HG03066 (cell line): ENCODE results near the gene HYAL1.
"Not testable (repeated sequence)": the region's sequence is repeated elsewhere in the genome, so short reads cannot be mapped to it uniquely, and the experiment has no call there.

Source experiments
- ATAC-seq: cut with Tn5 transposase; IDR thresholded peaks from one replicate; pipeline ENCODE4 v1.9.1; 2021; ENCODE audit warnings: low read depth; ENCODE audit not compliant: unreplicated experiment

The HYAL1 gene

DNA sequence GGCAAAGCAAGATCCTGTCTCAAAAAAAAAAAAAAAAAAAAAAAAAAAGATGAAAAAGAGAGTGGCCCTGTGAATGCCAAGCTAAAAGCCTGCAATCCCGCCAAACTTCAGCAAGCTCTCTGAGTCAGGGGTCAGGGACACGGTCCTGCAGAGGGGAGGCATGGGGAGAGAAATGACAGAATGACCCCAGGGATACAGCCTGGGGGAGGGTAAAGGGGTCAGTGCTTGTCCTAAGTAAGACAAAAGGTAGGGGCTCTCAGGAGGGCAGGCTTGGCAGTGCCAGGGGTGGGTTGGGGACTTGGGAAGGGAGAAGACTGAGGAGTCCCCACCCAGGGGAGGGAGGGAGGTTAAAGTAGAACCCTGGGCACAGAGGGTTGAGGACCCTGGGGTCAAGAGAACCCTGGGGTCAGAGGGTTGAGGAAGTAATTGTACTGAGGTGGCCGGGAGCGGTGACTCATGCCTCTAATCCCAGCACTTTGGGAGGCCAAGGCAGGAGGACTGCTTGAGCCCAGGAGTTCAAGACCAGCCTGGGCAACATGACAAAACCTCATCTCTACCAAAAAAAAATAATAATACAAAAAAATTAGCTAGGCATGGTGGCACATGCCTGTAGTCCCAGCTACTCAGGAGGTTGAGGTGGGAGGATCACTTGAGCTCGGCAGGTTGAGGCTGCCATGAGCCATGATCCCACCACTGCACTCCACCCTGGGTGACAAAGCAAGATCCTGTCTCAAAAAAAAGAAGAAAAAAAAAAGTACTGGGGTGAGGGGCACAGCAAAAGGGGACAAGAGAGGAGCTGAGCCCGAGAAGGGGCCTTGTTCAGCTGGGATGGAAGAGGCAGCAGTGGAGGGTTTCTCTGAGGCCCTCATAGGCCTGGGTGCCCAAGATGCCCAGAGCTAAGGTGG is 39.6 kb downstream of the HYAL1 start:
- ATAC-seq: no peak

DNA sequence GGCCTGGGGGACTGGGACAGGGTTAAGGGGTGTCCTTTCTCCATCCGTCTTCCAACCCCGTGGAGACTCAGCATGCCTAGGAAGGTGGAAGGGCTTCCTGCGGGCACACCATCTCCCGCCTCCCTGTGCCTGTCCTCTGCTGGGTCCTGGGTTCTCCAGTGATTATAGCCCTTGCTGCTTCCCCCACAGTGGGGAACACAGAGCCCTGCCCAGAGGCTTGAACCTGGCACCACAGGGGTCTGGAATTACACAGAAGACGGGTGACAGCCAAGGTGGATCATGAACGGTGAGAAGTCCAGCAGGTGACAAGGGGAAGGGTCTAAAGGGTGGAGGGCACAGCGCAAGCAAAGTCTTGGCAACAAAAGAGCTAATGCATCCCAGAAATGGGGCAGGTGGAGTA is 40.6 kb downstream of the HYAL1 start:
- ATAC-seq: no peak

DNA sequence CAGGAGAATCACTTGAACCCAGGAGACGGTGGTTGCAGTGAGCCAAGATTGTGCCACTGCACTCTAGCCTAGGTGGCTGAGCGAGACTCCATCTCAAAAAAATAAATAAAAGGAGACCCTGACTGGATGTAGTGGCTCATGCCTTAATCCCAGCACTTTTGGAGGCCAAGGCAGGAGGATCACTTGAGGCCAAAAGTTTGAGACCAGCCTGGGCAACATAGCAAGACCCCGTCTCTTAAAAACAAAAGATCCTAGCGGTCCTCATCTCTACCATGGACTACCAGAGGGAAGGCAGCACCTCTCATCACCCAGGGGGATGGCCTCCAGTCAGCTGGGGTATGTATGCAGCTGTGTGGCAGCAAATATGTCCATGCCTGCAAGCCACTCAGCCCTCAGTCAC is 41.2 kb downstream of the HYAL1 start:
- not testable (repeated sequence) for ATAC-seq

DNA sequence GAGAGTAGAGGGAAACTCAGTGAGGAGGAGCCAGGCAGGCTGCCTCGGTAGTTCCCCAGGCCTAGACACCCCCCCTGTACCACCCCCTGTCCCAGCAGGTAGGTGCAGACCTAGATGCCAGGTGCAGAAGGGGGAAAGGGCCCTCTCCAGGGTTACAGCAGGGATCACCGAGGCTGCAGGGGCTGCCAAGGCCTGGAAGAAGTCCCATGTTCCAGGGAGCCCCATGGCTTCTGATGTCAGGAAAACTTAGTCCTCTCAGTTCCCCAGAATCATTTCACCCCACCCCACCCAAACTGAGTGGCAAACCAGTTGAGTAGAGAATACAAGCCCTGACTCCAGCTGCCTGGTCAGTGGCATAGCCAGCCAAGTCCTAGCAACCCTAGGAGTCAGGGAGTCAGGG is 41.9 kb downstream of the HYAL1 start:
- ATAC-seq: no peak

DNA sequence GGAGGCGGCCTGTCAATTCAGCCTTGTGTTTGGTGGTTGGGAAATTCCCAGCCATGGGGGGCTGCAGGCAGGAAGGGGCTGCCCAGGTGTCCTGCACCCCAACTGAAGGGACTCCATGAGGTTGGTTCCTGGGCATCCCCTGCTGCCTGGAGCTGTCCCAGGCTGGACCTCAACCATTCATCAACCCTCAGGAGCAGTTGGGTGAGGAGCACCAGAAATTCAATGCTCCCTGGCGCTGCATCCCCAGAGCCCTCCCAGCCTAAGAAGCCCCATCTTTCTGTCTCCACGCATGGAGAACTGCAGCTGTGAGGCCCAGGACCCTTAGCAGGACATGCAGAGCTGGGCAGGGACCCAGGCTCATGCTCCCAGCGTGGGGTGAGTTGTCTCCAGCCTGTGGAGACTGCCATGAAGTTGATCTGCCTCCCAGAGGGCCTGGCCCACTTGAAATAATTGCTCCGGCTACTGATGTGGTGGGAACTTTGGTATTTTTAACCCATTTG is 42.4 kb downstream of the HYAL1 start:
- no peak for ATAC-seq

DNA sequence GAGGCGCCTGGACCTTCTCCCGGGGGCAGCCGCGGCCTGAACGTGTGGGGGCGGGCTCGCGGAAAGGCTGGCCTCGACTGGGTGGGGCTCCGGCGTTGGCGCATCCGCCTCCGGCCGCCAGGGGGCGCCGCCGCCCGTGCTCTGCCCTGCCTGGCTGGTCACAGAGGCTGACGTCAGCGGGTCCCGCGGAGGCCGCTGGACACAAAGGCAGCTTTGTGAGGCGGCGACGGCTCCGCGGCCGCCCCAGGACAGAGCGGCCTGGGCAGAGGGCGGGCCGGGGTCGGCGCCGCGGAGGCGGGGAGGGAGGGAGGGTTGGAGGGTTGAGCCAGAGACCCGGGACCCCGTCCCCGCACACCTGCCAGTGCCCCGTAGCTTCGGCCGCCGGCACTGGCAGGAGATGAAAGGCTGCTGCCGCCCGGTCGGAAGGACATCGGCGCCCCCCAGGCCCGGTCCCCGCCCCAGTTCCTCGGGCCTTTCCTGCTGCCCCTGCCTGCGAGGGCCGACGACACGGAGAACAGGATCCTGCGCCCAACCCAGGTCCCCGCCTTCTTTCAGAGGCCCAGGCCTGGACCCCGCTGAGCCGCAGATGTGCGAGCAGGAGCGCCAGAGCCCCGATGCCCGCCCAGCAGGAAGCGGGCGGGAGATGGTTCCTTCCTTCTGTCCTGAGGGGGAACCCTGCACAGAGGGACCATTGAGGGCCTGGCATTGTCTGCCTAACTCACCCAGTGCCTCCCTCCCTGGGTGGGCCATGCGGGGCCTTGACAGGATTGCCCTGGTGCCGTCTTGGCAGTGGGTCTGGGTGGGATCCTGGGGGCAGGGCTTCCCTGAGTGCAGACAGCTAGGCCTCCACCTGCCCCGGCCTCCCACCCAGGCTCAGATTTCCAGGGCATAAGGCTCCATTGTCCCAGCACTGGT is 43.1 kb downstream of the HYAL1 start:
- ATAC-seq: peak; percentile 86

DNA sequence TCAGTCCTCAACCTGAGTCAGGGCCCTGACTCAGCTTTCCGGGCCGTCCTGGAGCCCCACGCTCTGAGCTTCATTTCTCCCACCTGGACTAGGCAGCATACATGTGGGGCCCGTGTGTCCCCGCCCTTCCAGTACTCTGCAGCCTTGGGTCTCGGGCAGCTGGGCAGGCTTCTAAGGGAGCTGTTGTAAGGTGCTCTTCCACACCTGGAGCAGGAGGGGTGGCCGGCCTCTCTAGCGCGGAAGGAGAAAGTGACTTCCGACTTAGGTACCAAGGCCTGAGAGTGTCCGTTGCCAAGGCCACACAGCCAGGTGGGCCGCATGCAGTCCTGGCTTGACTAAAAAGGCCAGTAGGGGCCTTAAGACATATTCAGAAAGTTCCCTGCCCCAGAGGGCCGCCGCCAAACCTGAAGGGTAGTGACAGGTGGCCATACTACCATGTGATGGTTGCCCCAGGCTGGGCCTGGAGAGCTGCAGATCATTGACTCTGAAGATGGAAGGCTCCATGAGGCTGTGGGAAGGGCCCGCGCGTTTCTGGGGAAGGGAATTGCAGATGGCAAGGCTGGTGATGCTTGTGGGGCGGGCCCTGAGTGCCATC is 43.8 kb downstream of the HYAL1 start:
- ATAC-seq: peak; percentile 11

DNA sequence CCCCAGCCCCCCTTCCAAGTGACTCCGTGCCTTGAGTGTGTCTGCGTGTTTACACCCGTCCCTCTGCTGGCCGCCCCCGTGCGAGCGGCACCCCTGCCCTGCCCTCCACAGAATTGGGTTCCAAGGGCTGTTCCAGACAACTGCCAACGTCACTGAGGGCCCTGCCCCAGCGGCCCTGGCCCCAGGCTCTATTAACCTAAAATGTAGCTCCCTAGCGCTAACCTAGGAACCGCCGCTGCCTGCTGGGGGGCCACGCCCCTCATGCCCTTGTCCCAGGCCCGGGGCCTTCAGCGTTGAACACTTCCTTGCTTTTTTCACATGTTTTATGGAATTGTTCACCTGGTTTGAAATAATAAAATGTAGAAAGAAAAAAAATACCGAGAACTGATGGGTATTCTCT is 44.4 kb downstream of the HYAL1 start:
- ATAC-seq: no peak

DNA sequence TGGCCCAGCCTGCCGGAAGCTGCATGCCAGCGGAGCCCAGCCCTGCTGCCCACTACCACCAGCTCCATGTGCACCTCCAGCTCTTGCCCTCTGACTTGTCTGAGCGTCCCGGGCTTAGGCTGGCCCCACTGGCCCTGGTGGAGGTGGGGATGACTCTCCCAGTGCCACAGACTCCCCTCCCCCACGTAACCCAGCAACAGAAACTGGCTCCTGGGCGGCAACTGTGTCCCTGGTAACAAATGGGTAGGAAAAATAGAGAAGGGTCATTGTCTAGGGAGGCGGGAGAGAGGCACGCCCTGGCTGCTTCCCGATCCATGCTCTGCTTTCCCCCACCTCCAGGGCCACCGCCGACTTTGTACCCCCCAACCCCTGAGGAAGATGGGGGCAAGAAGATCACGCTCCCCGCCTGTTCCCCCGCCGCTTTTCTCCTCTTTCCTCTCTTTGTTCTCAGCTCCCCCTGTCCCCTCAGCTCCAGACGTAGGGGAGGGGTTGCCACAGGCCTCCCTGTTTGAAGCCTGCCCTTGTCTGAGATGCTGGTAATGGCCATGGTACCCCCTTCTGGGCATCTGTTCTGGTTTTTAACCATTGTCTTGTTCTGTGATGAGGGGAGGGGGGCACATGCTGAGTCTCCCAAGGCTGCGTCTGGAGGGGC is 45.2 kb downstream of the HYAL1 start:
- ATAC-seq: no peak

- no peak for ATAC-seq
Observed at GRCh38 chr3:50256978-50257890, 46.1 kb downstream of the HYAL1 start.

DNA sequence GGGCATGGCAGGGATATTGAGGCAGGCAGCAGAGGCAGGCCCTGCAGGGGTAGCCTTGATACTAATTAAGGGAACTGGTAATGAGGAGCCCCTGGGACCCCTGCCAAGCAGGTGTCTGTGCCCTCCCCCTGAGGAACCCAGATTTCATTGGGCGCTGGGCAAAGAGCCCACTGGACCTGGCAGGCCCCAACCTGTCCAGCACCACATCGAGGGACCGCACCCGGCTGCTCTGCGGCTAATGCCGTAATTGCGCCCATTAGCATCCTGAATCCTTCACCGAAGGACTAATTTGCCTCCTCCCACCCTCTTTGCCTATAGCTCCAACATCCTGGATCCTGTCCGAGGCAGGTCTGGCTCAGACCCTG is 48.1 kb downstream of the HYAL1 start:
- ATAC-seq: no peak

DNA sequence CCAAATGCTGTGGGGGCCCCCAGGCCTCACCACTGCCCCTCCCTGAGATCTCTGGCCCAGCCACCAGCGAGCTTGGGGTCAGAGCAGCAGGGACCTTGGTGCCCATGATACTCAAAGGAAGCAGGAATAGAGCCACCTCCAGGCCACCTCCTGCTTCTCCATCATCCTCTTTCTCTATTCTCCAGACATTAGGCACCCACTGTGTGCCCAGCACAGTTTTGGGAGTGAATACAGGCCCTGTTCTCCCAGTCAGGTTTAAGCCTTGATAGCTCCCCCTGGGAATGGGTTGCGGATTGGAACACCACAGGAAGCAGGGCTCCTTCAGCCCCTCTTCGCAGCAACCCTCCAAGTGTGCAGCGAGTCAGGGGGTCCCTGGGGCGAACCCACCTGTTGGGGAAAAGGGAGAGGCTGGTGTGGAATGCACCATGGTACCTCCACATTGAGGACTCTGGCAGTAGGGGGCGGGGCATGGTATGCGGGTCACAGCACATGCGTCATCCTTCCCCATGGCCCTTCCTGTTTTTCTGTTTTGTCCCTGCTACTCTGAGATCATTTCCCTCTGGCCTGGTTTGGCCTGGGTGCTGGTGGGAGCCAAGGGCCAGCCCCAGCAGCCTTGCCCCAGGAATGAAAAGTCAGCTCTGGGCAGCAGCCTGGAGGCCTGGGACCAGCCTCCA is 48.7 kb downstream of the HYAL1 start:
- no peak for ATAC-seq

DNA sequence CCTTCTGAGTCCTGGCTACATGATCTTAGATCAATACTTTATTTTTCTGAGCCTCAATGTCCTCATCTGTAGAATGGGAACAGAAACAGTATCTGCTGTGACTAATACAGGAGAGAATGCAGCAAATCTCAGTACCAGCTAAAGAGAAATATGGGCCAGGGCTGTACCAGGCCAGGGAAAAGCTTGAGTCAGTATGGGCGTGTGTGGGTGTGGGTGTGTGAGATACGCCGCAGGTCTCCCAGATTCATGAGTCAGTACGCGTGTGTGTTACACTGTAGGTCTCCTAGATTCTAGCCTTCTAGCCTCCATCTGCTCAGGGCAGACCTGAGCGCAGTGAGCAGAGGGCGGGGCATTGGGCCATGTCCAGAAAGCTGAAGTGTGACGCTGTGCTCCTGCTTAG is 52.2 kb downstream of the HYAL1 start:
- no peak for ATAC-seq

GRCh38 chr3:50250514-50250913 is 52.9 kb downstream of the HYAL1 start:
- no peak for ATAC-seq
